Central memory CD4-positive, alpha-beta T cell (primary cell): ENCODE data around the gene LRRC1.

Experiments used
- DNase-seq: peaks from one replicate; pipeline ENCODE4 v3.0.0; 2022

LRRC1 gene

DNA sequence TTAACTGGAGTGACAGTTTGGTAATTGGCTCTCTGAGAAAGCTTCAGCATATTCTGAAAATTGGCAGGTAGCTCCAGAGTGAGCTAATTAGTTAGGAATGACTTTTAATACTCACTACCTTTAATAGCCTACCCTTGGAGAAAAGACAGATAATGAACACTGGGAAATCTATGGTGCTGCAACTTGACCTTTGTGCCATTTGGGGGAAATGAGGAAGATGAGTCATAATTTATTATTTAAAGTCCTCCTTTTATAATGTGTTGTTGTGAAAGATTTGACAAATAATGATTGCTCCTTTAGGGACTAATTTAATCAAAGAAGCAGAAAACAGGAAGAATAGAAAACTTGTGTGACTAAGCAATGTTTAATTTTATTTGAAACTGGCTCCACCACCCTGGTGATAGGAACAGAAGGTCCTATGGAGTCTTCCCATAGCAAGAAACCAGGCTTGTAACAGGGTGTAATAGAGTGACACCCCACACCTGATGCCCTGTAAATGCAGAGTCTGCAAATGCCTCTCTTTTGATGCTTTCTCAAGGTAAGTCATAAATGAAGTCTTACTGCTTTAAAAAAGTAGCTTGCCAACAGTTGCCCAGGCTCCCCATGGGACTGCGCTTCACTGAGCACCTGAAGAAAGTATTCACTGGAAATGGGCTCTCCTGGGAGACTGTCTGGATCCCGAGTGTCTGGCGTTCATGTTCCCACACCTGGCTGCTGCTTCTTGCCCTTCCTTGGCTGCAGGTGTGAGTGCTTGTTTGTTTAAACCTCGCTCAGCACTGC lies 134.4 kb downstream of the LRRC1 start:
- DNase-seq = no peak

DNA sequence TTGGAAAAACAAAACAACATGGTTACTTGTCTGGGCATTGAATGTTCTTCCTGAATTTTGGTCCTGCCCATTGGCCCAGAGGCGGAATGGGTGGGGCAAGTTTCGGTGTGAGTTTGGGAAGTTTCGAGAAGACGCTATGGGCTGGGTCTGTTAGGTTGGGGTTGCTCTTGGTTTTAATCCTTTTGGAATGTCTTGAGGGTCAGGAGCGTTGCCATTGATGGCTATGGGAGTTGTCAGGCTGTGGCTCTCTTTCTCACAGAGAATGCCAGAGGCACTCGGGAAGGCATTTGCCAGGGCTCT lies 135.0 kb downstream of the LRRC1 start:
- DNase-seq = no peak

DNA sequence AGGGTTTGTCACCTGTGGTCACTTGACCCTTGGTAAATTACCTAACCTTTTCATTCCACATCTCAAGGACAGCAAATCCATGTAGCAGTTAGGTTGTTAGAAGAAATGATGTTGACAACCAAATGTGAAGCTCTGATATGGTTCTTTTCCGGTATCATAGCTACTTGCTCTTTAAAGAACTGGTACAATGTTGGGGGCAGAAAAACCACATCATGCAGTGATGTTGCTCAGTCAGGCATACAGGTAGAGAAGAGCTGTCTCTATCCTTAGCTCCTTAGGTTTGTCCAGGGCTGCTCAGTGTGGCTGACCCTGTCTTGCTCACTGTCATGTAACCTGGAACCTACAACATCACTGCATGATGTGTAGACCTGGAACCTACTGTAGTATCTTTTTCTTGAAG lies 135.5 kb downstream of the LRRC1 start:
- DNase-seq = no peak

DNA sequence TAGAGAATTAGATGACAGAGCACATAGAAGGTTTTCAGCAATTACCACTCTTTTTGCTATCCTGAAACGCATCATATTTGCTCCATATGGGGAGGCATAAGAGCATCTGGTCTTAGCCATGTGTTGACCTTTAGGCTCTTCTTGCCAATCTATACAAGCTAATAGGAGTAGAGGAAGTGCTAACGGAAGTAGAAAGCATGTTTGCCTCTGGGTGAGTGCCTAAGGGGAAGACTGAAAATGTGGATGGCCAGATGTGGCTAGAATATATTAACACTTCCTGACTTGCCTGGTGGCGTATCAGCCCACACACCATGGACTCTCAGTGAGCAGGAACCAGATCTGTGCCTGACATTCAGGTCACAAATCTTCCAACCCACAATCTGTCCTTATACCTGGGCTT lies 136.3 kb downstream of the LRRC1 start:
- DNase-seq = no peak

DNA sequence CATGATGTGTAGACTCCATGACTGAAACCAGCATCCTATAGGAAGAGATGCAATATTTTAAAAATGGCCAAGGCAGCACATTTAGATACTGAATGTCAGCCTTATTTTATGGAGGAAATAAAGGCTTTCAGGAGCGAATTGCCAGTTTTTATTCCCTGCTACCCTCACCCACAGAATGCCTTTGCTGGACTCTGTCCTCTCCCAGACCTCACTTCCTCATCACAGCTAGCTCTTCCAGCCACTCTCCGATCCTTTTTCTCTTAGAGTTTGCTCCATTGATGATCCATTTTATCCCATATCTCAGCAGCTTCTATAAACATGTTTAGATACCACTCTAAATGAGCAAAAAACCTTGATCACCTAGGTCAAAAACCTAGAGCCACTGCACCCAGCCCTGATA lies 137.7 kb downstream of the LRRC1 start:
- DNase-seq = no peak

DNA sequence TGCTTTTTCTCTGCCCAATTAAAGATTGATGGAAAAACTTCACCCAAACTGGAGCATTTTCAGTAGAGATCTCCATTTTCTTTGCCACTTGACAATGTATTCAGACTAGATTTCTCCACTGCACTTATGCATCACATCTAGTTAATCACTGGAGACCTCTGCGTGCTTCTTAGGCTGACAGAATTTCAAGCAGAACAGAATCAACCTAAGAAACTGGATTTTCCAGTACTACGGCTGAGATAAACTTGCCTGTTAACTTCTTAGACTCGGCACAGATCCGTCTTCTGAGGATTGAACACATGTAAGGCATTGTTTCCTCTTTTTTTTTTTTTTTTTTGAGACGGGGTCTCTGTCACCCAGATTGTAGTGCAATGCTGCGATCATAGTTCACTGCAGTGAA lies 139.2 kb downstream of the LRRC1 start:
- no peak for DNase-seq

DNA sequence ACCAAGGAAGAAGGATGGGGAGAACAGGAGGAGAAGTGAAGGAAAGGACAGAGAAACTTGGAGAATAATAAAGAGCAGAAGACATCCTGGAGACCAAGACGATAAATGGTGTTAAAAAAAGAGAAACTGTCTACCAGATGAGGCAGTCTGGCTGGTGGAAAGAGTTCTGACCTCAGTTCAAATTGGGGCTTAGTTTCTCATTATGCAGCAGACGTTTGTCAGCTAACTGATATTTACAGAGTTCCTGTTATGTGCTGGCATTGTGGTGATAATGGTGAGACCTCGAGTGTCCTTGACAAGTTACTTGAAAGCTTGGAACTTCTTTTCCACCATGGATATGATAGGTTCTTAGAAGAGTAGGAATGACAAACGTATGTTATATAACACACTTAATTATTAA lies 142.7 kb downstream of the LRRC1 start:
- DNase-seq = no peak

DNA sequence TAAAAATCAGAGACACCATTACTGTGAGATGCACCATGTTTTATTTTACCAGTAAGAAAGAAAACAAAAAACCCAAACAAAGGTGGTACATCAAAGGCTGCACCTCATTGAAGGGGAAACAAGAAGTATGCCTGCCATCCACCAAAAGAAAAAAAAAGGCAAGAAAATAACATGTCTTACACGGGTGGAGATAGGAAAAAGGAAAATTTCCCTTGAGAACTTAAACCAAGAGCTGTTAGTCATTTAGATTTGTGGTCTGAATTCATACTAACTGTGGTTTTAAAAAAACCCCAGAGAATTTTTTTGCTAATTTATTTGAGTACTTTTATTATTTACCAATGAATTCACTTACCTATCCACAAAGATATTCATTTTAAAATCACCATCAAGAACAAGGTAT lies 144.0 kb downstream of the LRRC1 start:
- DNase-seq = no peak

DNA sequence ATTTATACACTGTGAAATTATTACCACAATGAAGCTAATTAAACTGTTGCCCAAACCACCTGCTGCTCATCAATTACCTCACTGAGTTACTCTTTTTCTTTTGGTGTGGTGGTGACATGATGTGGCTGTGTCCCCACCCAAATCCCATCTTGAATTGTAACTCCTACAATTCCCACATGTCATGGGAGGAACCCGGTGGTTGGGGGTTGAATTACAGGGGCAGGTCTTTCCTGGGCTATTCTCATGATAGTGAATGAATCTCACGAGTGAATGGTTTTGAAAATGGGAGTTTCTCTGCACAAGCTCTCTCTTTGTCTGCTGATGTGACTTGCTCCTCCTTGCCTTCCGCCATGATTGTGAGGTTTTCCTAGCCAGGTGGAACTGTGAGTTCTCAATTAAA lies 145.0 kb downstream of the LRRC1 start:
- DNase-seq = no peak

DNA sequence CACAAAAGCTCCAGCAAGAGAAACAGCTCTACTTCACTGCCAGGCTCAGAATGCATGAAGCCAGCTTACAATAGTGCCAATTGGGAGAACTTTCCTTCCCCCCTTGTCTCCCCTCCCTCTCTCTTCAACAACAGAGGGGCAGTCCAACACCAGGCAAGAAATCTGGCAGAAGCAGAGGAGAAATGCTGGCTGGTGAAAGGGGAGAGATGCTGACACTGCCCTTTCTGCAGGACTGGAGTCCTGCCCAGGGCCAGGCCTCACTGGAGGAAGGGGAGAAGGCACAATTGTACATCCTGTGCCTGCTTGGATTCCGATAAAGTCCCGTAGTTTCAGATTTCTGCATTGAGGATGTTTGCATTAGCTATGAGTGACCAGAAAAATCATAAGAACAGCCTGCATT lies 148.6 kb downstream of the LRRC1 start:
- DNase-seq = no peak

DNA sequence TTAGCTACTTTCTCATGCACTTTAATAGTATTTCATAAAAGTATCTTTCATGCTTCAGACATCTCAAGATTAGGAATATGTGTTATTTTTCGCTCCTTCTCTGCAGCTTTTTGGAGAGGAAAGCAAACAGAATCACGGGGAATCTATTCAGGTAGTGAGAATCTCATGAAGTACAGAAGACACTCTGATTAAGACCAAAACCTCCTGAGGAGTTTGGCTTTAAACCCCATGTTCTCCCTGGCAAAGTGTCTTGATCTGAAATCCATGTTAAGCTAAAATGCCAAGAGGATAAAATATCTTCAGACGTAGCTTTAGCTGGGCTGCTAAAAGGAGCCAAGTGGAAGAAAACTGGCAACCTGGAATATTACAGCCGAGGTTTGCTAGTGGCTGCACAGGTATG lies 149.3 kb downstream of the LRRC1 start:
- DNase-seq = no peak

DNA sequence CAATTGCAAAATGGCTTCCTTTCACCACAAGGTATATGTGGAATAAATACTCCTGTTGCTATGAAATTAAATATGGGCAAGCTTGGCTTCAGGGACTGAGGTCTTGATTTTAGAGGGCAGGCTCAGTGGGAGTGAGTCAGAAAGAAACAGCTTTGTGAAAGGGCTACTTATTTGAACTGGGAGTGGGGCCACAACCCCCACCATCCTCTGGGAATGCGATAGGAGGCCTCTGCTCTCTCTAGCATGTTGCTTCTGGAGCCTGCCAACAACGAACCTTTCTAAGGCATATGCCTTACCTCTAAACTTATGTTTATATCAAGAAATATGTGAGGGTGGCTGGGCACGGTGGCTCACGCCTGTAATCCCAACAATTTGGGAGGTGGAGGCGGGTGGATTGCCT lies 149.7 kb downstream of the LRRC1 start:
- no peak for DNase-seq

DNA sequence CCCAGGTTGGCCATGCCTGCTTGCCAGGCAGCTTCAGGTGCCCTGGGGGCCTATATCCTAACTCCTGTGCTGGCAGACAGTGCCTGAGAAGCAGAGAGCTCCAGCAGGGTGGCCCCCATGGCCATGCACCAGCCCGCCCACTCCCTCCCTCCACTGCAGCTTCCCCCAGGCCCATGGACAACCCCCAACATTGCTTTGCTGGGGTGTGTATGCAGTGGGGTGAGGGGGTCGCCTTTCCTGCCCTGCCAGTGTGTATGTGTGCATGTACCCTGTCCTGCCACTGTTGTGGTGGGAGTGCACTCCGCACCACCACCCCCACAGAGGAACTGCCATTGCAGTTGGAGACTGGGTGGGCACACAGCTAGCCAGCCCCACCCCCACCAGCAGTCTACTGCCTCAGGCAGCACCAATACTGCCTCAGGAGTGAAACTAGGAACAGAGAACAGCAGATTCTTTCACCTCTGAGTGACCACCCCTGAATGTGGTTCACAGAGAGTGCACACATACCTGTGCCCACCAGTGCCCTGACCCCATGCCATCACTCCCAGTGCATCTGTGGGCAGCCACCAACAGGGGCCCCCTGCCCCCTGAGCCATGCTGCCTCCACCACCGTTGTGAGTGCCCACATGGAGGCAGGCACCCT lies 151.1 kb downstream of the LRRC1 start:
- DNase-seq = no peak

DNA sequence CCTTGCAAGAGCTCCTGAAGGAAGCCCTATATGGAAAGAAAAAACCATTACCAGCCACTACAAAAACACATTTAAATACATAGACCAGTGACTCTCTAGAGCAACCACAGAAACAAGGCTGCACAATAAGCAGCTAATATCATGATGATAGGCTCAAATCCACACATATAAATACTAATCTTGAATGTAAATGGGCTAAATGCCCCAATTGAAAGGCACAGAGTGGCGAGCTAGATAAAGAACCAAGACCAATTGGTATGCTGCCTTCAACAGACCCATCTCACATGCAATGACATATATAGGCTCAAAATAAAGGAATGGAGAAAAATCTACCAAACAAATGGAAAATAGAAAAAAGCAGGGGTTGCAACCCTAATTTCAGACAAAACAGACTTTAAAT lies 153.0 kb downstream of the LRRC1 start:
- DNase-seq = no peak

DNA sequence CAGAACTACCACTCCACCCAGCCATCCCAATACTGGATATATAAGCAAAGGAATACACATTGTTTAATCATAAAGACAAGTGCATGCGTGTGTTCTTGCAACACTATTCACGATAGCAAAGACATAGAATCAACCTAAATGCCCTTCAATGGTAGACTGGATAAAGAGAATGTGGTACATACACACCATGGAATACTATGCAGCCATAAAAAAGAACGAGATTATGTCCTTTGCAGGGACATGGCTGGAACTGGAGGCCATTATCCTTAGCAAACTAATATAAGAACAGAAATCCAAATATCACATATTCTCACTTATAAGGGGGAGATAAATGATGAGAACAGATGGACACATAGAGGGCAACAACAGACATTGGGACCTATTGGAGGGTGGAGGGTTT lies 156.6 kb downstream of the LRRC1 start:
- no peak for DNase-seq

DNA sequence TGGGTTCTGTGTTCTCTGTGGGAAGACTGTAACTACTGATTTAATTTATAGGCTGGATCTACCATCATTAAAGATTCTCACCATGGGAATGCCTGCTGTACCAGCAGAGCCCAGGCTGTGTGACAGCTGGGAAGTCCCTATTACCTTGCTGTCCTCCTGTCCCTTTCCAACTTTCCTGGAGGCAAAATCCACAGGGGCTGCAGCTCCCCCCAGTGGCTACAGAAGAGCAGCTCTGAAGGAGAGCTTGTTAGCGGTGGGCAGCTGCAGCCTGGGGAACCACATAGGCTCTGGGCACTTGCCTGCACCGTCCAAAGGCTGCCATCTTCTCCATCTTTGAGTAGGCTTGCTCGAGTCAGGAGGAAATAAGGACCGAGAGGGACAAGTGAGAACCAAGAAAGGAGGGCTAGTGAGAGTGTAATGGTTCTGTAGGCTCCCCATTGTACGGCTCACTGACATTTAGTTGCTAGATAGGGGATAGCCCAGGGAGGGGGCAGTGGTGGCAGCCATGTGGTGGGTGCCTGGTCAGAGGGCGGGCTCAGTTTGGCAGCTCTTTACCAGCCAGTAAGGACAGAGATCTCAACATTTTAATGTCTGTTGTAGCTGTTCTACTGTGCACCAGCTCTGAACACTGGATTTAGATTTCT lies 161.4 kb downstream of the LRRC1 start:
- no peak for DNase-seq

DNA sequence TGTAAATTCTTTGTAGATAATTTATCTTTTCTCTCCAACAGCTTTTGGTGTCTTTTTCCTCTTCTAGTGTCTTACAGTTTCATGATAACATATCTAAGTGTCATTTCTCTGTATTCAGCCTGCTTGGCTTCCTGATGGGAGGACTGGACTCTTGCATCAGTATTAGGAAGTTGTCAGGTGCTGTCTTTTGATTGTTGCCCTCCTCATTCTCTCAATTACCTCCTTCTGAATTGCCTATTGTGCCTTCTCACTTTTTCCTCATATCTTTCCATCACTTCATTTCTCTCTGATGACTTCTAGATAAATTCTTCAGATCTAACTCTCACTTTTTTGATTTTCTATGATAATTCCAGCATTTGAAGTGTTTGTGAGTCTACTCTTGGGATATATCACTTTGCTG lies 162.0 kb downstream of the LRRC1 start:
- no peak for DNase-seq

DNA sequence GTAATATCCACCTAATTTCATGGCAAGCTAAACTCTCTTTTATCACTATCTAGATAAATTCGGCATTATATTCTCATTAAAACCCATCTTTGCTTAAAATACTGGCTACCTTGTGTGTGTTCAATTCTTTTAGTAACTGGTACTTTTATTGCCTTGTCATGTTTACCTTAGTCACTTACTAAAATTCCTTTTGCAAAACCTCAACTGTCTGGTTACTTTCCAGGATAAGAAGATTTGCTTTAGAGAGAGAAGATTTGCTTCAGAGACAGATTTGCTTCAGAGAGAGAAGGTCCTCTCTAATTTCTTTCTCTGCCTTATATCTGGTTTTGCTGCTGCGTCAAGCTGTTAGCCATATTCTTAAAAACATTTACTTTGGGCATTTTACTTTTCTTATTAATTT lies 164.9 kb downstream of the LRRC1 start:
- no peak for DNase-seq

DNA sequence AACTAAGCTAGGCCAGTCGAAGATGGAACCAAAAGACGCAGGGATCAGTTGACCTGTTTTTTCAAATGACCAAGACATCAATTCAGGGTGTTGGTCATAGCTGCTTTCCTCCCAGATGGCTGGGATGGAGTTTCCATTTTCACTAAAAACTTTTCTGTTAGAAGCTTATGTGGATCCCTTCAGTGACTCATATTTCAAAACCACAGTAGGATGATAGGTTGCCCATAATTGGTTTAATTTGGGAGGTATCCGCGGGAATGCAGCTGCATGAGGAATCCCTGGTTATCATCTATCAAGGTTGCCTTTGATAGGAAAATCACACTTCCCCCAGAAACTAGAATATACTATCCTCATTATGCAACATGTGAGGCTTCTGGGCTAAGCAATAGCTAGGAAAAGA lies 165.5 kb downstream of the LRRC1 start:
- DNase-seq = no peak

DNA sequence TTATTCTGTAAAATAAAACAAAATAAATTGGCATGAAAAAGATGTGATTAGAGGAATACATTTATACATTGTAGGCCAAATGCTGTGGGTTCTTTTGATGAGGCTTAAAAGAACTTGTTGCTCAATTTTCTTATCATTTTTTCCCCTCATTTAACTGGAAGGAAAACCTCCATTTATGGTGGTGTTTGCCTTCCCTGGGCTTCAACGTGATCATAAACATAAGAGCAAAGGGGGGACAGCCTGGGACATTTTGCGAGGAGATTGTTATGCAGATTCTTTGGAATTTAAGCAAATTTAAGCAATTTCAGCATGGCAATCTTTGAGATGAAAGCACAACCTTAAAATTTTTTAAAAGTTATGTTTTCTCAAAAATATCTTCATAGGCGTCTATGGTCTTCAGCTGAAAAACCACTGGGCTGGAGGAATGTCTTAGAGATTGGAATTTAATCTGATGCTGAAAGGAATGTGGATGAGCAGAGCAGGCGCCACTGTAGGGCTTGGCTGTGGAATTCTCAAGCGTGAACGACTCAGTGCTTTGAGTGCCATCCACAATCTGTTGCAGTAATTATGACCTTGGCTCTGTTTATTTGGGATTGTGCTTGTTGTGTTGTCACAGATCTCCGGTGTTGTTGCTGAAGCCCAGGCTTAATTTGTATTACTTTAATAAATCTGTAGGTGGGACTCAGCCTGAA lies 167.0 kb downstream of the LRRC1 start:
- DNase-seq = no peak

DNA sequence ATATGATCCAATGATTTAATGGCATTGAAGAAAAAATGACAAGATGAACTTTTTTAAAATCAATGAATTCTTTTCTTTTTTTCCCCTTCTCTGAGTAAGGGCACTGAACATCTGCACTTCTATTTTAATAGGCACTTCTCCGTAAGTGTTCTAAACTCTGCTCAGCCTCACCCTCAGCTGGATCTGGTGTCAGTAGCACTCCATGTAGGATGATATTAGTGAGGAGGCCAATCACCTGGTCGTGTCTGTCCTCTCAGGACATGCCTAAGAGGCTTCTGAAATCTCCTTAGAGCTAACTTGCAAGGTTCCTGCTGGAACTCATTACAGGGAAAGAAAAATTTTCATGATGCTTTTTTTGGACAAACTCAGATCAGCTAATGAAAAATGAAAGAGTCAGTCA lies 167.8 kb downstream of the LRRC1 start:
- DNase-seq = no peak

DNA sequence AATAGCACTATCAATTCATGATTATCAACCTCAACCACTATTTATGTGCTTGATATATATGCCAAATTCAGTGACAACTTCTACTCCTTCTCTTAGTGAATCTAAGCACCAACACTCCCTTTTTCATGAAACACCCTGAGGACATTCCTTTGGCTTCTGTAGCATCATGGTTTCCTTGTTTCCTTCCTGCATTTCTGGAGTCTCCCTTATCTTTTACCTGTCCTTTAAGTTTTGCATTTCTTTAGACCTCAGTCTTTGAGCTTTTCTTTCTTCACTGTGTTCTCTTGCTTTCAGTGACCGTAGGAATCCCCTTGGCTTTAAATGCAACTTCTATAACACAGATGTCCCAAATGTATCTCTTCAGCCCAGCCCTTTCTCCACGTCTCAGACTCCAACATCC lies 172.6 kb downstream of the LRRC1 start:
- DNase-seq = no peak
